ENCODE results near the gene ATF5. TPM values are rescaled to one million over a fixed set of nuclear protein-coding genes. Genes with fewer than 3 reads are reported as not detected.

Gene ATF5, protein sequence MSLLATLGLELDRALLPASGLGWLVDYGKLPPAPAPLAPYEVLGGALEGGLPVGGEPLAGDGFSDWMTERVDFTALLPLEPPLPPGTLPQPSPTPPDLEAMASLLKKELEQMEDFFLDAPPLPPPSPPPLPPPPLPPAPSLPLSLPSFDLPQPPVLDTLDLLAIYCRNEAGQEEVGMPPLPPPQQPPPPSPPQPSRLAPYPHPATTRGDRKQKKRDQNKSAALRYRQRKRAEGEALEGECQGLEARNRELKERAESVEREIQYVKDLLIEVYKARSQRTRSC
- total RNA-seq: 7.6 TPM

GRCh38 chr19:49929121-49929610, at the start of gene ATF5, which contains the start of gene NUP62:
TSS of gene ATF5 (plus strand) at chr19:49929205. CDS start at chr19:49930851, 1,646 bp downstream.
TSS of gene NUP62 (minus strand) at chr19:49929504. CDS start at chr19:49909807, 19,697 bp downstream.

GRCh38 chr19:49896863-49897621, 32.0 kb upstream of the ATF5 start, which contains the start of gene IL4I1:
TSS of gene IL4I1 (minus strand) at chr19:49896887. CDS start at chr19:49896160, 727 bp downstream.

GRCh38 chr19:49960980-49961379, 32.0 kb downstream of the ATF5 start, which contains the start of gene SIGLEC11:
TSS of gene SIGLEC11 (minus strand) at chr19:49961172. CDS start at chr19:49961081, 91 bp downstream.

Other genes starting within 250 kb of the ATF5 start
- gene ADM5, start 239.6 kb upstream of the ATF5 start, total RNA-seq: 1.4 TPM
- 54.4 TPM for gene CPT1C, start 238.1 kb upstream of the ATF5 start, total RNA-seq
- gene TSKS, start 165.9 kb upstream of the ATF5 start, total RNA-seq: not detected
- 83.5 TPM for gene AP2A1, start 162.2 kb upstream of the ATF5 start, total RNA-seq
- gene FUZ, start 115.9 kb upstream of the ATF5 start, total RNA-seq: 15.2 TPM
- 19.1 TPM for gene MED25, start 110.9 kb upstream of the ATF5 start, total RNA-seq
- gene PTOV1, start 78.0 kb upstream of the ATF5 start, total RNA-seq: 113 TPM
- 26.3 TPM for gene PNKP, start 61.6 kb upstream of the ATF5 start, total RNA-seq
- 5.1 TPM for gene AKT1S1, start 51.9 kb upstream of the ATF5 start, total RNA-seq
- 9.7 TPM for gene TBC1D17, start 51.5 kb upstream of the ATF5 start, total RNA-seq
- gene IL4I1, start 32.3 kb upstream of the ATF5 start, total RNA-seq: 0.23 TPM
- 18.2 TPM for gene NUP62, start 299 bp downstream of the ATF5 start, total RNA-seq
- 0.23 TPM for gene SIGLEC11, start 32.0 kb downstream of the ATF5 start, total RNA-seq
- gene VRK3, start 96.2 kb downstream of the ATF5 start, total RNA-seq: 27.5 TPM
- 10.4 TPM for gene ZNF473, start 96.8 kb downstream of the ATF5 start, total RNA-seq
- not detected for gene IZUMO2, start 234.1 kb downstream of the ATF5 start, total RNA-seq